GM18870 (cell line): ENCODE results near the gene KRTAP21-3.
A peak's percentile ranks its signal among the peaks of the same experiment; 100 is the strongest.
"Not testable (repeated sequence)": the region's sequence is repeated elsewhere in the genome, so short reads cannot be mapped to it uniquely, and the experiment has no call there.

ENCODE experiments used
- ATAC-seq: cut with Tn5 transposase; IDR thresholded peaks from one replicate; pipeline ENCODE4 v1.9.1; 2021; ENCODE audit warnings: moderate library complexity; ENCODE audit not compliant: unreplicated experiment

The KRTAP21-3 gene, protein sequence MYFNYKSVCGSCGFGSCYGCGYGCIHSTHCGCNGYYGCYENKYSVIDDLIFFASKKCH

DNA sequence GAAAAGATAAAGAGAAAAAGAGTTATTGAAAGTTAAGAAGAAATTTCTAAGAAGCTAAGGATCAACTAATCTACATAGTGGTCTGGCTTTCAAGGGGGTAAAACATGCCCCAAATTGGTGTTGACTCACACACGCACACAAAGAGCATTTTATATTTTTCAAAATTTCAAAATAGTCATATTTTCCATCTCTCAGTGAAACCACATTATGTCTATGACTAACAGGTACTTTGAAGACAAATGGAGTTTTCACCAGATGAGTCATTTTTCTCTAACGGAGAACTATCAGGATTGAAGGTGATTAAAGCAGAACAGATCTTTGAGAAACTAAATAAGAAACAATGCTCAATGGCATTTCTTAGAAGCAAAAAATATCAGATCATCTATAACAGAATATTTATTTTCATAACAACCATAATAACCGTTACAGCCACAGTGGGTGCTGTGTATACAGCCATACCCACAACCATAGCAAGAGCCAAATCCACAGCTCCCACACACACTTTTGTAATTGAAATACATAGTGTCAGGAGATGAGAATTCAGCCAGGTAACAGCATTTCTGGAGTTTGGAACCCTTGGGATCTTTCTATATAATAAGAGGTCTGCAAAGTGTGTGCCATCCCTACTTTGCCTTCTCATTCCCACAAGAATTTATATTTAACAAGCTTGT, at the start of gene KRTAP21-3:
Gene KRTAP21-3, minus strand, starts transcription at position 539 of the 671 bp plus-strand sequence. Its CDS starts 18 bp downstream, at position 521.
- peak; percentile 82 for ATAC-seq

DNA sequence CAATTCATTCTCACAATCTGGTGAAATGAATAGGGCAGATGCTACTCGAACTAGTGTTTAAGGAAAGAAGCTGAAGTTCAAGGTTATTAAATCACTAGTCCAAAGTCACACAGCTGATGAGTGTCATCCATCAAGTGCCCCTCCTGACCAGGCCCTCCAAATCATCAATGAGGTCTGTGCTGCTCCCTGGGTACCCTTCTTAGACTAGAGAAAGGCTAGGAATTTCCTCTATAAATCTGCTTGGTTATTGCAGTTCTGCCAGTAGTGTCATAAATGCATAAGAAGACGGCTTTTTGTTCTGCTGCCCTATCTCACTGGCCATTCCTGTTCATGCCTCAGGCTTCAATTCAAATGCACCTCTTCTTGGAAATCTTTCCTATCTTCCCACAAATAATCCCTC, 42.2 kb upstream of the KRTAP21-3 start:
- ATAC-seq = no peak

DNA sequence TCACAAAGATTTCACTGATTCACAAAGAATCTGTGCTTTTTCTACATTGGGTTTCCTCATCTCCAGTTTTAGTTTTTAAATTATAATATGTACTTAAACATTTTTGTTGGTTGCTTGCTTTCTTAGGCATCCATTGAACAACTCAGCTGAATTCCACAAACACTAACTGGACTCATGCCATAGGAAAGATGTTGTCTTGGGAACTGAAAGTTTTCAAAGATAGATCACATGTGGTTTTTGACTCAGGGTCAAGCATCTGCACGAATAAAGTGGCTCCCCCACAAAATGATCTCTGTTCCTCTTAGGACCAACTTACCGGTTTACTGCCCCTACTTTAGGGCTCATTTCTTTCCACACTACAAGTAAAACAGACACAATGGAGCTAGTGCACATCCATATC, 39.7 kb upstream of the KRTAP21-3 start:
- no peak for ATAC-seq

DNA sequence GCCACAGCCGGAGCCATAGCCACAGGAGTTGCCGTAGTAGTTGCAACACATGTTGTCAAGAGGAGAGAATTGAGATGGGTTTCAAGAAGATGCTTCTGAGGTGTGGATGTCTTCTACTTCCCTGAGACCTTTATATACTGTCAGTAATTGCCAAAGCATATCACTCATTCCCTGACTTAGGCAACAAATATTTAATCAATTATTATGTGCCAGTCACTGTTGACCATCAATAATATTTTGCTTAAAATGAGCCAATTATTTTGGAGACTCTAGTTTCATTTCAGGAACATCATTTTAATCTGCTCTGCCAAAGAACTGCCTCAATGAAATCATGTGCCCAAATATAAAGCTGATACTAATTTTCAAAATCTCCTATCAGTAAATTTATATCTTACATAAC, 36.8 kb upstream of the KRTAP21-3 start, which contains the start of gene KRTAP21-1:
Gene KRTAP21-1, minus strand, starts transcription at position 101 of the 400 bp plus-strand sequence. Its CDS starts 50 bp downstream, at position 51.
- ATAC-seq = not testable (repeated sequence)

- ATAC-seq = no peak
Measured at GRCh38 chr21:30747159-30747558, 28.6 kb upstream of the KRTAP21-3 start, which contains the start of gene KRTAP21-2. KRTAP21-2 (minus strand) TSS chr21:30747259; CDS start chr21:30747202, 57 bp downstream.

DNA sequence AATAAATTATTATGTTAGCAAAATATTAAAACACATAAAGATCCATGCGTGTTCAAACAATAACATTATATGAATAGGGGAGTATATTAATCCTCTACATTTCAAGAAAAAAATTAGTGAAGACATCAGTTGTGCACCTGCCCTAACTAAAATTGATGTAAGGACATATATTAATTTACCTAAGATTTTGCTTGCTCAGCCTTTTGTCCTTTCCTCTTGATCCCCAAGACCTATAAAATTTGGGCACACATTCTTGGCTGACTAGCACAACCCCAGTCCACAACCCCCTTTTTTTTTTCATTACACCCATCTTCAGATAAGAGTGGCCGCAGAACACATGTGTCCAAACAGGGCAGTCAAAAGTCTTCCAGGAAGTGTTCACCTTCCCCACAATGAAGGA, 21.9 kb upstream of the KRTAP21-3 start:
- no peak for ATAC-seq

GRCh38 chr21:30733026-30733425, 14.4 kb upstream of the KRTAP21-3 start:
- ATAC-seq = no peak

GRCh38 chr21:30726726-30727125, 8.1 kb upstream of the KRTAP21-3 start:
- ATAC-seq = no peak

DNA sequence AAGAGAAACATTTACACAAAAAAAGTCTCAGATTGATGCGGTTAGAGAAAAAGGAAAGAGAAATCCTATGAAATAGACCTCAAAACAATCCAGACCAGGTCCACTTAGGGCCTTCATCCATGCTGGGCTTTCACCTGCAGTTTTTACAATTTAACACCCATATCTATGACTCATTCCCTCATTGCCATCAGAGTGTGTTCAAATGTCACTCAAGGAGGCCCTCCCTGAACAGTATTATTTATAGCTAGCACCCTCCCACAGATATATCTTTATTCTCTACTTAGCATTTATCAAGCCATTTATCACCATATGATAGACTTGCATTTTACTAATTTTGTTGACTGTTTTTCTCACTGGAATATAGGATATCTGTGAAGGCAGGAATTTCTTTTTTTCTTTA, 824 bp upstream of the KRTAP21-3 start:
- no peak for ATAC-seq

DNA sequence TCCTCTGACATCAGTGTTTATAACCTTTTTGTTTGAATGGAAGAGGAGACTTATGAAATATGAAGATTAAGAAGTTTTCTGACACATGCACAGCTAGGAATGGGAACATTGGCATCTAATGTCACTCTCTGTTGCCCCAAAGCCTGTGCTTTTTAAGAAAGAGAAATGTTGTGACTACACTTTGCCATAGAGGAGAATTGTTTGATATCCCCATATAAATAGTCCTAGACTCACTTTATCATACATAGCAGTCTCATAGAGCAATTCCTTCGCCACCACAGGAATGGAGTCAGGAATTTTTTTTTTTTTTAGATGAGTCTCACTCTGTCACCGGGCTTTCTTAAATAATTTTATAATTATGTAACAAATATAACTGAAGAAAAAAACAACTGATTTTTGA, 1.5 kb downstream of the KRTAP21-3 start:
- no peak for ATAC-seq

GRCh38 chr21:30714946-30715345, 3.6 kb downstream of the KRTAP21-3 start:
- no peak for ATAC-seq

DNA sequence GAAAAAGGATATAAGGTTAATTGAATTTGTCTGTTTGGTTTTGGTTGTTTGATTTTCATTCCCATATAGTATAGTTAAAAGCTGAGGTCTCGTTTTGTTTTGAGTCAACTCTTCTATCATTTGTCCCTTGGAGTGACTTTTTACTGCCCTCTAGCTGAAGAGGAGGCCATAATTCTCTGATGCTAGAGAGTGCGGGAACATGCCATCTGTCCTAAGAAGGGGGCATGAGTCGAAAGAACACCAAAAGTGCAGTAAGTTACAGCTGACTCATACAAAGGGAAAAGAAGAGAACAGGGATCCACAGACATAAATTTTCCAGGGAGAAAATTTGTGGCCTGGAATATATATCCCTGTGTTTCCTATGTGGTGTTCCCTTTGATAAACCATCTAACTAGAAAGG, 4.1 kb downstream of the KRTAP21-3 start:
- ATAC-seq = no peak

- no peak for ATAC-seq
Measured at GRCh38 chr21:30713766-30714165, 4.8 kb downstream of the KRTAP21-3 start.

DNA sequence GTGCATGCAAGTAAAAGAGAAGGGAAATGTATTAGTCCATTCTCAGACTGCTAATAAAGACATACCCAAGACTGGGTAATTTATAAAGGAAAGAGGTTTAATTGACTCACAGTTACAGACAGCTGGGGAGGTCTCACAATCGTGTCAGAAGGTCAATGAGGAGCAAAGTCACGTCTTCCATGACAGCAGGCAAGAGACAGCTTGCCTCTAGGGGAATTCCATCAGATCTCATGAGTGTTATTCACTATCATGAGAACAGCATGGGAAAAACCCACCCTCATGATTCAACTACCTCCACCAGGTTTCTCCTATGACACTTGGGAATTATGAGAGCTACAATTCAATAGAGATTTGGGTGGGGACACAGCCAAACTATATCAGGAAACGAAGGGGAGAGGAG, 8.1 kb downstream of the KRTAP21-3 start:
- ATAC-seq = no peak

DNA sequence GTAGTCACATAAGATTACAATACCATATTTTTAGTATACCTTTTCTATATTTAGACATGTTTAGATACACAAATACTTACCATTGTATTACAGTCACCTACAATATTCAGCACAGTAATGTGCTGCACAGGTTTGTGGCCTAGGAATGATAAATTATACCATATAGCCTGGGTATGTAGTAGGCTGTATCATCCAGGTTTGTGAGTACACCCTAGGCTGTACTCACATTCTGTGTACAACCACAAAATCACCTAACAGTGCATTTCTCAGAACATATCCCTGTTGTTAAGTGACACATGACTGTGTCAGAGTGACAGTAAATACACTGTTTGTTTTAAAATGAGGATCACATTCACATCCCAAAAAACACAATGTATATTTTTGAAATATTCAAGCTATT, 11.2 kb downstream of the KRTAP21-3 start:
- no peak for ATAC-seq

DNA sequence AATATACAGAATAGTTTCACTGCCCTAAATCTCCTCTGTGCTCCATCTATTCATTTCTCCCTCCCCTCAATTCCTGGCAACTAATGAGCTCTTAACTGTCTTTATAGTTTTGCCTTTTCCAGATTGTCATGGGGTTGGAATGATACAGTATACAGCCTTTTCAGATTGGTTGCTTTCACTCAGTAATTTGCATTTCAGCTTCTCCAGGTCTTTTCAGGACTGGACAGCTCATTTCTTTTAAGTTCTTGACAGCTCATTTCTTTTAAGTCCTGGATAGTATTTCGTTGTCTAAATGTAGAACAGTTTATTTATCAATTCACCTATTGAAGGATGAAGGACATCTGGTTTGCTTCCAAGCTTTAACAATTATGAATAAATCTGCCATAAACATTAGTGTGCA, 22.6 kb downstream of the KRTAP21-3 start:
- no peak for ATAC-seq

- ATAC-seq = no peak
Measured at GRCh38 chr21:30689822-30690221, 28.8 kb downstream of the KRTAP21-3 start.

- no peak for ATAC-seq
Measured at GRCh38 chr21:30684506-30684905, 34.1 kb downstream of the KRTAP21-3 start.

DNA sequence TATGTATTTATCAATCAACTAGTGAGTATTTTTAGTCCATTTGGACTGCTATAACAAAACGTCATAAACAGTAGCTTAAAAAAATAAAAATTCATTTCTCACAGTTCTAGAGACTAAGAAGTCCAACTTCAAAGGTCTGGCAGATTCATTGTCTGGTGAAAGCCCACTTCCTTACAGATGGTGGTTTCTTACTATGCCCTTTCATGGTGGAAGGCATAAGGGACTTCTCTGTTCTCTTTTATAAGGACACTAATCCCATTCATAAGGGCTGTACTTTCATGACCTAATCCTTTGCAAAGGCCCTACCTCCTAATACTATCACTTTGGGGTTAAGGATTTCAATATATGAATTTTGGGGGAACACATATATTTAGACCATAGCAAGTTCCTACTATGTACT, 38.0 kb downstream of the KRTAP21-3 start:
- ATAC-seq = no peak

GRCh38 chr21:30676737-30677136, 41.8 kb downstream of the KRTAP21-3 start:
- ATAC-seq = no peak

- ATAC-seq = no peak
Measured at GRCh38 chr21:30674312-30674711, 44.3 kb downstream of the KRTAP21-3 start.

- ATAC-seq = no peak
Measured at GRCh38 chr21:30672985-30673650, 45.5 kb downstream of the KRTAP21-3 start.
